HG03103 (cell line): ENCODE results near the gene FIZ1.

Experiments used
- ATAC-seq: cut with Tn5 transposase; IDR thresholded peaks from one replicate; pipeline ENCODE4 v1.9.1; 2021; ENCODE audit warnings: low read depth; ENCODE audit not compliant: unreplicated experiment

The FIZ1 gene

GRCh38 chr19:55614711-55615542 lies 15.6 kb upstream of the FIZ1 start:
- ATAC-seq = no peak

GRCh38 chr19:55613930-55614710 lies 14.8 kb upstream of the FIZ1 start:
- no peak for ATAC-seq

GRCh38 chr19:55613396-55613795 lies 14.1 kb upstream of the FIZ1 start:
- no peak for ATAC-seq

- no peak for ATAC-seq
These were observed 12.8 kb upstream of the FIZ1 start for GRCh38 chr19:55611983-55612645.

GRCh38 chr19:55611300-55611982 lies 12.1 kb upstream of the FIZ1 start:
- no peak for ATAC-seq

- no peak for ATAC-seq
These were observed 10.0 kb upstream of the FIZ1 start for GRCh38 chr19:55609326-55609725.

GRCh38 chr19:55606817-55607216 lies 7.5 kb upstream of the FIZ1 start:
- no peak for ATAC-seq

GRCh38 chr19:55606471-55606787 lies 7.1 kb upstream of the FIZ1 start:
- ATAC-seq = no peak

GRCh38 chr19:55605637-55606470 lies 6.5 kb upstream of the FIZ1 start, which contains the start of gene ZNF865:
ZNF865 (plus strand) TSS chr19:55605647; CDS start chr19:55613619, 7,972 bp downstream.
- ATAC-seq = peak; percentile 19

GRCh38 chr19:55605207-55605636 lies 5.9 kb upstream of the FIZ1 start:
- ATAC-seq = peak; percentile 59

GRCh38 chr19:55603581-55604292 lies 4.4 kb upstream of the FIZ1 start:
- ATAC-seq = no peak

- no peak for ATAC-seq
These were observed 3.8 kb upstream of the FIZ1 start for GRCh38 chr19:55603115-55603514.

GRCh38 chr19:55602104-55603001 lies 3.0 kb upstream of the FIZ1 start:
- no peak for ATAC-seq

- ATAC-seq = no peak
These were observed 1.8 kb upstream of the FIZ1 start for GRCh38 chr19:55601084-55601483.

GRCh38 chr19:55600662-55601028 lies 1.3 kb upstream of the FIZ1 start:
- ATAC-seq = no peak

- ATAC-seq = peak; percentile 34
These were observed 735 bp upstream of the FIZ1 start, which contains the start of gene ZNF524 for GRCh38 chr19:55599842-55600661. ZNF524 (plus strand) TSS chr19:55600288; CDS start chr19:55602113, 1,825 bp downstream.

GRCh38 chr19:55598719-55599467 lies 424 bp downstream of the FIZ1 start:
- ATAC-seq = peak; percentile 43
